Astrocyte of the cerebellum (primary cell): ENCODE data around the gene CAMTA1.

Experiments used
- DNase-seq: peaks from one replicate; pipeline ENCODE4 v3.0.0-alpha.2; 2011; ENCODE audit warnings: low read depth
- H3K4me3 ChIP-seq: 2 replicates; pipeline ENCODE4 v1.5.1; 2011; ENCODE audit warnings: mild to moderate bottlenecking, low read depth, low read length, moderate library complexity
- in situ Hi-C: cut with HindIII; loops from 2 replicates; pipeline ENCODE4 v1.10.0; 2017; ENCODE audit warnings: low sequenced_read_pairs
- TF ChIP-seq, protein P1 (sequence below): IDR thresholded peaks from 2 replicates; pipeline ENCODE4 v1.5.1; 2012; ENCODE audit warnings: low read length, low read depth, moderate library complexity, mild to moderate bottlenecking; ENCODE audit errors: missing control alignments

CAMTA1 gene

DNA sequence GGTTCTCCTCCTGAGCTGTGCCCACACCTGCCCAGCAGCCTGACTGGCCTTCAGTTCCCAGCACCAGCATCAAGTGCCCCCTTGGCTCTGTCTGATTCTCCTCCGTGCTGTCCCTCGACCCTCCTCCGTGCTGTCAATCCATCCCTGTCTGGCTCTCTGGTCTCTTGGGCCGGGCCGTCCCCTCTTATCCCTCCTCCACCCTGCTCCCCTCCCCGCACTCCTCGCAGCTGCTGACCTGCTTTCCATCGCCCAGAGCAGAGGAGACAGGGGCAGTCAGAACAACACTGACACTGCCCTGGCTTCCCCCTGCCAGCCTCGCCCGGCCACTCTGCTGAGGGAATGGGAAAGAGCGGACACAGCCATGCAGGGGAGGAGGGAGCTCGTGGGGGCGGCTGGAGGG is 267.4 kb downstream of the CAMTA1 start:
- DNase-seq: no peak
- in situ Hi-C loops: no loop called here
- TF ChIP-seq, protein P1, sequence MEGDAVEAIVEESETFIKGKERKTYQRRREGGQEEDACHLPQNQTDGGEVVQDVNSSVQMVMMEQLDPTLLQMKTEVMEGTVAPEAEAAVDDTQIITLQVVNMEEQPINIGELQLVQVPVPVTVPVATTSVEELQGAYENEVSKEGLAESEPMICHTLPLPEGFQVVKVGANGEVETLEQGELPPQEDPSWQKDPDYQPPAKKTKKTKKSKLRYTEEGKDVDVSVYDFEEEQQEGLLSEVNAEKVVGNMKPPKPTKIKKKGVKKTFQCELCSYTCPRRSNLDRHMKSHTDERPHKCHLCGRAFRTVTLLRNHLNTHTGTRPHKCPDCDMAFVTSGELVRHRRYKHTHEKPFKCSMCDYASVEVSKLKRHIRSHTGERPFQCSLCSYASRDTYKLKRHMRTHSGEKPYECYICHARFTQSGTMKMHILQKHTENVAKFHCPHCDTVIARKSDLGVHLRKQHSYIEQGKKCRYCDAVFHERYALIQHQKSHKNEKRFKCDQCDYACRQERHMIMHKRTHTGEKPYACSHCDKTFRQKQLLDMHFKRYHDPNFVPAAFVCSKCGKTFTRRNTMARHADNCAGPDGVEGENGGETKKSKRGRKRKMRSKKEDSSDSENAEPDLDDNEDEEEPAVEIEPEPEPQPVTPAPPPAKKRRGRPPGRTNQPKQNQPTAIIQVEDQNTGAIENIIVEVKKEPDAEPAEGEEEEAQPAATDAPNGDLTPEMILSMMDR: no peak
- no peak overlapping the region for H3K4me3 ChIP-seq

DNA sequence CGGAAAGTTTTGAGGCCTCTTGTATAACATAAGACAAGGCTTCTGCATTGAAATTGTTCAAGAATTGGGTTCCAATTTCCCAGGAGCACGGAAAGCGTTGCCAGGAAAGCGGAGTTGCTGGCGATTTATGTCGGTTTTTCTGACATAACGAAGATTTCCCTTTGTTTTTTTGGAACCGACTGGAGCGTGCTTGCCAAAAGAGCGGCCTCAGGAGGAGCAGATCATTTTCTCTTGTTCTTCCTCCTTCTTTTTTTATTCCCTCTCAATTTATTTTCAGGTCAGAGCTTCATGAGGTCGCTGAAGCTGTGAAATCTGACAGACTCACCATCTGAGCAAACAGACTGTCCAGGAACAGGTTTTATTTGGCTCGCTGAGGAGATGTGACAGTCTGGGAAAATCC is 275.5 kb downstream of the CAMTA1 start:
- no peak for DNase-seq

DNA sequence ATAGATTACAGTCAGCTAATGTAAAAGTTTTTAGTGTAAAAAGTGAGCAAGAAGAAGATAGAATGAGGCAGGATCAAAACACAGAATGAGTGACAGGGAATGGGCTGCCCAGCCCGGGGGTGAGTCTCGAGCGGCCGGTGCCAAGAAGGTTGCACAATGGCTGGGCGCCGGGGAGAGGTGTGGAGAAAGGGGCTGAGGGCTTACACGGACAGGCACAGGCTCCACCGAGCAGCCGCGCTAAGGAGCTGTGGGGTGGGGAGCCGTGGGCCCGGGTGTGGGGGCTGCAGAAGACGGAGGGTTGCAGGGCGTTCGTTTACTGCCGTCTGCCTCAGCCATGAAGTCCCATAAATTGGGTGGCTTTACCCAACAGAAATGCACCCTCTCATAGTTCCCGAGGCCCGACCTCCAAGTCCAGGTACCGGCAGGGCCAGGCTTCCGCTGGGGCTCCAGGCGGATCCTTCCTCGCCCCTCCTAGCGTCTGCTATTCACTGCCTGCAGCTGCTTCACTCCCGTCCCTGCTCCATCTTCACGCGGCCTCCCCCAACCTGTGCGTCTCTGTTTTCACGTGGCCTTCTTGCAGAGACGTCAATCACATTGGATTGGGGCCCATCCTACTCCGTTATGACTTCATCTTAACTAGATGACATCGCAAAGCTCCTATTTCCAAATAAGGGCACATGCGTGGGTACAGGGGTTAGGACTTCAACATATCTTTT is 277.2 kb downstream of the CAMTA1 start:
- in situ Hi-C loops: no loop called here
- TF ChIP-seq, protein P1: no peak
- no peak for DNase-seq
- H3K4me3 ChIP-seq: no peak overlapping the region

More for the DNA sequence above, 275.5 kb downstream of the CAMTA1 start:
- H3K4me3 ChIP-seq: no peak overlapping the region
- TF ChIP-seq, protein P1: no peak
- in situ Hi-C loops: no loop called here

DNA sequence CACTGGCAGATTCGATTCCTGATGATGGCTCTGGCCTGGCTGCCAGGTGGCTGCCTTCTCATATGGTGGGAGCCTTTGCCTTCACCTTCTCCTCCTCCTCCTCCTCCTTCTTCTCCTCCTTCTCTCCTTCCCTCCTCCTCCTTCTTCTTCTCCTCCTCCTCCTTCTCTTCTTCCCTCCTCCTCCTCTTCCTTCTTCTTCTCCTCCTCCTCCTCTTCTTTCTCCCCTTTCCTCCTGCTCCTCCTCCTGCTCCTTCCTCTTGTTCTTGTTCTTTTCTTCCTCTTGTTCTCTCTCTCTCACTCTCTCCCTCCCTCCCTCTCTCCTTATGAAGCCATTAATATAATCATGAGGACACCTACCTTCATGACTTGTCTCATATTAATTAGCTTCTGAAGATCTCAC is 278.7 kb downstream of the CAMTA1 start:
- no peak overlapping the region for H3K4me3 ChIP-seq
- in situ Hi-C loops: no loop called here
- DNase-seq: no peak
- TF ChIP-seq, protein P1: no peak

DNA sequence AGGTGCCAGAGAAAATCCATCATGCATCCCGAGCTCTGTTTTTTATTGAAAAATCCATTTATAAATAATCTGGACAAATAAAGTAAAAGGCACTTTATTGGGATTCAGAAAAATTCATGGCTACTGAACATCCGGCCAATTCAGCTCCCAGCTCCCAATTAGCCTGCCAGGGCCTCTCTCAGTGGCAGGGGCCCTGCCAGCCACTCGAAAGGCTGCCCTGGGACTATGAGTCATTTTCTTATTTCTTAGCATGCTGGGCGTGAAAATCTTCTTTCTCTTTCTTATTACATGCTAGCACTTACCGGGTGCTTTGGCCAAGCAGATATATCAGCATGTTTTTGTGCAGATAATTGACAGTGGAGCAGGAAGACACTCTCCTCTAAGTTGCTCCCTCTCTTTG is 283.3 kb downstream of the CAMTA1 start:
- H3K4me3 ChIP-seq: no peak overlapping the region
- DNase-seq: no peak
- TF ChIP-seq, protein P1: no peak
- in situ Hi-C loops: no loop called here

DNA sequence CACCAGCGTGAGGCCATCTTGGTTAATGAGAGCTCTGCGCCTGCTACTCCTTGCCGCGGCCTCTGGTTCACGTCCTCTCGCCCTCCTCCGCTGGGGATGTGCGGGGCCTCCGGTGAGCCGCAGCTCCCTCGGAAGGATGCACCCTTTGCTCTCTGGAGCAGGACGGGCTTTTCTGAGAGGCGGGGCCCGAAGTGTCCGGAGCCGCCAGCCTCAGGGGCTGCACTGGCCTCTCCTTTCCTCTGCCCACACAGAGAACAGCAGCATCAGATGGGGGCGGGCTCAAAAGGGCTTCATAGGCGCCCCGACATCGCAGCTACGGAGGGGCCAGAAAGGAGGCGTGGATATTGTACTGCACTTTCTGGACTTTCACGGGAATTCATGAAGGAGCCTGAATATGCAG is 284.7 kb downstream of the CAMTA1 start:
- in situ Hi-C loops: no loop called here
- no peak for DNase-seq
- H3K4me3 ChIP-seq: peak overlapping the region; percentile 34
- TF ChIP-seq, protein P1: no peak
